GM21423 (cell line): ENCODE results near the gene LRIG1.
A peak's percentile ranks its signal among the peaks of the same experiment; 100 is the strongest.

Source experiments
- ATAC-seq: cut with Tn5 transposase; IDR thresholded peaks from one replicate; pipeline ENCODE4 v1.9.1; 2021; ENCODE audit warnings: mild to moderate bottlenecking, moderate library complexity; ENCODE audit not compliant: unreplicated experiment

Gene LRIG1

GRCh38 chr3:66500576-66501482 lies at the start of gene LRIG1:
Gene LRIG1, minus strand, starts transcription at chr3:66501022. Its CDS starts 615 bp downstream, at chr3:66500407.
- peak; percentile 97 for ATAC-seq

GRCh38 chr3:66544619-66545429 lies 44.0 kb upstream of the LRIG1 start:
- no peak for ATAC-seq

GRCh38 chr3:66542153-66542552 lies 41.3 kb upstream of the LRIG1 start:
- no peak for ATAC-seq

GRCh38 chr3:66539466-66539989 lies 38.7 kb upstream of the LRIG1 start:
- ATAC-seq = no peak

GRCh38 chr3:66538390-66538789 lies 37.6 kb upstream of the LRIG1 start:
- no peak for ATAC-seq

- no peak for ATAC-seq
These were observed 36.9 kb upstream of the LRIG1 start for GRCh38 chr3:66537735-66538134.

GRCh38 chr3:66536791-66537190 lies 36.0 kb upstream of the LRIG1 start:
- ATAC-seq = no peak

- no peak for ATAC-seq
These were observed 33.6 kb upstream of the LRIG1 start for GRCh38 chr3:66534304-66534845.

GRCh38 chr3:66532613-66533012 lies 31.8 kb upstream of the LRIG1 start:
- no peak for ATAC-seq

- ATAC-seq = no peak
These were observed 31.4 kb upstream of the LRIG1 start for GRCh38 chr3:66532160-66532587.

GRCh38 chr3:66531256-66531655 lies 30.4 kb upstream of the LRIG1 start:
- no peak for ATAC-seq

GRCh38 chr3:66527246-66527645 lies 26.4 kb upstream of the LRIG1 start:
- no peak for ATAC-seq

- no peak for ATAC-seq
These were observed 24.9 kb upstream of the LRIG1 start for GRCh38 chr3:66525771-66526170.

GRCh38 chr3:66520724-66521123 lies 19.9 kb upstream of the LRIG1 start:
- ATAC-seq = no peak

- ATAC-seq = no peak
These were observed 17.8 kb upstream of the LRIG1 start for GRCh38 chr3:66518644-66519043.

- no peak for ATAC-seq
These were observed 17.3 kb upstream of the LRIG1 start for GRCh38 chr3:66518126-66518525.

- ATAC-seq = no peak
These were observed 16.4 kb upstream of the LRIG1 start for GRCh38 chr3:66517241-66517640.

GRCh38 chr3:66508461-66508860 lies 7.6 kb upstream of the LRIG1 start:
- no peak for ATAC-seq

GRCh38 chr3:66507423-66508260 lies 6.8 kb upstream of the LRIG1 start:
- no peak for ATAC-seq

- ATAC-seq = no peak
These were observed 5.3 kb upstream of the LRIG1 start for GRCh38 chr3:66506154-66506553.
